Mesenchymal stem cell (in vitro differentiated cells and primary cell): ENCODE results near the gene PRR36.
A peak's percentile ranks its signal among the peaks of the same experiment; 100 is the strongest.

Source experiments
- DNase-seq: peaks from one replicate; pipeline ENCODE4 v3.0.0-alpha.2; 2013
- H2AFZ ChIP-seq: one replicate; pipeline ENCODE4 v1.6.1; 2013; ENCODE audit warnings: low read depth, mild to moderate bottlenecking, control low read depth, inconsistent platforms, low read length, moderate library complexity
- H2AK5ac ChIP-seq: 2 replicates; pipeline ENCODE4 v1.6.1; 2013; ENCODE audit warnings: low read length, moderate library complexity, mild to moderate bottlenecking, inconsistent platforms; ENCODE audit not compliant: severe bottlenecking
- H2BK120ac ChIP-seq: one replicate; pipeline ENCODE4 v1.6.1; 2013; ENCODE audit warnings: low read depth, mild to moderate bottlenecking, inconsistent platforms, low read length, moderate library complexity
- H2BK12ac ChIP-seq, 2 experiments: one replicate each; pipeline ENCODE4 v1.6.1; 2013; ENCODE audit warnings: inconsistent platforms in 2 of 2, low read length in 2 of 2, mild to moderate bottlenecking in 2 of 2, moderate library complexity in 2 of 2, control low read depth in 1 of 2
- H2BK15ac ChIP-seq: one replicate; pipeline ENCODE4 v1.6.1; 2013; ENCODE audit warnings: mild to moderate bottlenecking, low read depth, inconsistent platforms; ENCODE audit not compliant: poor library complexity, severe bottlenecking
- H2BK5ac ChIP-seq: 2 replicates; pipeline ENCODE4 v1.6.1; 2013; ENCODE audit warnings: low read depth, mild to moderate bottlenecking, low read length, control low read depth, inconsistent platforms; ENCODE audit not compliant: poor library complexity, severe bottlenecking
- H3K14ac ChIP-seq, 2 experiments: one replicate each; pipeline ENCODE4 v1.6.1; 2013; ENCODE audit warnings: inconsistent platforms in 2 of 2, low read length in 2 of 2, control low read depth in 1 of 2, mild to moderate bottlenecking in 1 of 2, moderate library complexity in 1 of 2
- H3K18ac ChIP-seq, 2 experiments: one replicate each; pipeline ENCODE4 v1.6.1; 2013; ENCODE audit warnings: inconsistent platforms in 2 of 2, low read length in 2 of 2, control low read depth in 1 of 2, low read depth in 1 of 2, mild to moderate bottlenecking in 1 of 2
- H3K23ac ChIP-seq, 2 experiments: one replicate each; pipeline ENCODE4 v1.6.1; 2013; ENCODE audit warnings: inconsistent platforms in 2 of 2, low read length in 2 of 2, mild to moderate bottlenecking in 2 of 2, moderate library complexity in 2 of 2, control low read depth in 1 of 2
- H3K27ac ChIP-seq: 2 replicates; pipeline ENCODE4 v1.5.1; 2013; ENCODE audit warnings: mild to moderate bottlenecking, moderate library complexity, low read length, control low read depth, inconsistent platforms; ENCODE audit not compliant: poor library complexity, severe bottlenecking
- H3K27me3 ChIP-seq, 2 experiments: 2 replicates each; pipeline versions ENCODE4 v1.6.1 to v1.7.0; 2013; ENCODE audit warnings: low read length in 2 of 2, mild to moderate bottlenecking in 2 of 2, moderate library complexity in 2 of 2, control low read depth in 1 of 2, inconsistent platforms in 1 of 2; ENCODE audit not compliant: control insufficient read depth in 1 of 2, insufficient read depth in 1 of 2
- H3K36me3 ChIP-seq, 2 experiments: 2 replicates each; pipeline versions ENCODE4 v1.6.1 to v1.7.0; 2013; ENCODE audit warnings: low read length in 2 of 2, control low read depth in 1 of 2, inconsistent platforms in 1 of 2, low read depth in 1 of 2, mild to moderate bottlenecking in 1 of 2; ENCODE audit not compliant: insufficient read depth in 2 of 2, control insufficient read depth in 1 of 2
- H3K4ac ChIP-seq, 2 experiments: one replicate each; pipeline ENCODE4 v1.6.1; 2013; ENCODE audit warnings: inconsistent platforms in 2 of 2, low read length in 2 of 2, mild to moderate bottlenecking in 2 of 2, moderate library complexity in 2 of 2, control low read depth in 1 of 2, low read depth in 1 of 2
- H3K4me1 ChIP-seq: 2 replicates; pipeline ENCODE4 v1.6.1; 2013; ENCODE audit warnings: low read depth, low read length, control low read depth; ENCODE audit not compliant: control insufficient read depth, insufficient read depth
- H3K4me2 ChIP-seq: 2 replicates; pipeline ENCODE4 v1.6.1; 2013; ENCODE audit warnings: low read length, mild to moderate bottlenecking, inconsistent platforms; ENCODE audit not compliant: poor library complexity, severe bottlenecking
- H3K4me3 ChIP-seq, 2 experiments: 2 replicates each; pipeline versions ENCODE4 v1.5.1 to v1.7.0; 2013; ENCODE audit warnings: low read length in 2 of 2, mild to moderate bottlenecking in 2 of 2, control low read depth in 1 of 2, low read depth in 1 of 2; ENCODE audit not compliant: insufficient read depth in 1 of 2
- H3K79me1 ChIP-seq: replicated peaks from 2 replicates; pipeline ENCODE4 v1.6.1; 2013; ENCODE audit warnings: mild to moderate bottlenecking, control low read depth, low read length, inconsistent platforms; ENCODE audit not compliant: poor library complexity, severe bottlenecking
- H3K9ac ChIP-seq: 2 replicates; pipeline ENCODE4 v1.7.0; 2013; ENCODE audit warnings: mild to moderate bottlenecking, low read length, moderate library complexity
- H3K9me3 ChIP-seq: 2 replicates; pipeline ENCODE4 v1.7.0; 2013; ENCODE audit warnings: mild to moderate bottlenecking, low read length; ENCODE audit not compliant: control insufficient read depth
- H4K8ac ChIP-seq: one replicate; pipeline ENCODE4 v1.6.1; 2013; ENCODE audit warnings: inconsistent platforms, mild to moderate bottlenecking, low read length, moderate library complexity
- H4K91ac ChIP-seq: one replicate; pipeline ENCODE4 v1.6.1; 2013; ENCODE audit warnings: mild to moderate bottlenecking, low read length, inconsistent platforms
- WGBS: methylation state at CpG from one replicate; pipeline ENCODE4 v1.1.7; 2013; ENCODE audit warnings: mixed read lengths; 5-methylcytosine and 5-hydroxymethylcytosine counted together

PRR36 gene

DNA sequence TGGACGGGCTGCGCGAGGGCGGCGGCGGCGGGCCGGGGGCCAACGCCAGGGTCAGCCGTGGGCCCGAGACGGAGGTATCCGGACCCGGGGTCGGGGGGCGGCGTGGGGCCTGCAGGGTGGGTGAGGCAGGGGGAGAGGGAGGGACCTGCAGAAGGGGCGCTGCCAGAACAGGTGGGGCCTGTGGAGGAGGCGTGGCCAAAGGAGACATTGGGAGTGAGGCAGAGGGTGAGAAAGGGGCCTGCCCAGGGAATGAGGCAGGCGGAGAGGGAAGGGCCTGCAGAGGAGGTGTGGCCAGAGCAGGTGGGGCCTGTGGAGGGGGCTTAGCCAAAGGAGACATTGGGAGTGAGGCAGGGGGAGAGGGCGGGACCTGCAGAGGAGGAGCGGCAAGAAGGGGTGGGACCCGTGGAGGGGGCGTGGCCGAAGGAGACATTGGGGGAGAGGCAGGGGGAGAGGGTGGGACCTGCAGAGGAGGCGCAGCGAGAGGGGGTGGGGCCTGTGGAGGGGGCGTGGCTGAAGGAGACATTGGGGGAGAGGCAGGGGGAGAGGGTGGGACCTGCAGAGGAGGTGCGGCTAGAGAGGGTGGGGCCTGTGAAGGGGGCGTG, 4.2 kb downstream of the PRR36 start:
- Histone ChIP-seq H2BK12ac (peak overlapping the region in 1 of 2 experiments; percentile 60), H2AFZ (peak overlapping the region; percentile 87), H3K18ac (peak overlapping the region in 1 of 2 experiments; percentile 89), H3K27me3 (peaks cover 27 to 62% of the 10 kb centered on the region in 2 experiments), H3K79me1 (no peaks in the 10 kb centered on the region), H3K23ac (peak overlapping the region in 1 of 2 experiments; percentile 20), H2BK120ac (no peak overlapping the region), H3K4ac (no peak overlapping the region), H3K9me3 (no peaks in the 10 kb centered on the region), H3K4me2 (peak overlapping the region; percentile 86), H3K27ac (no peak overlapping the region), H3K36me3 (no peaks in the 10 kb centered on the region), H3K14ac (no peak overlapping the region), H3K4me3 (peak overlapping the region; percentile 60 to 61), H2BK15ac (no peak overlapping the region), H2BK5ac (no peak overlapping the region), H2AK5ac (no peak overlapping the region), H4K91ac (no peak overlapping the region), H3K4me1 (peaks cover 53% of the 10 kb centered on the region), H4K8ac (peak overlapping the region; percentile 70), H3K9ac (no peak overlapping the region)
- 14% methylated on average over 30 of the region's 30 CpGs for WGBS
- peak; percentile 63 for DNase-seq

DNA sequence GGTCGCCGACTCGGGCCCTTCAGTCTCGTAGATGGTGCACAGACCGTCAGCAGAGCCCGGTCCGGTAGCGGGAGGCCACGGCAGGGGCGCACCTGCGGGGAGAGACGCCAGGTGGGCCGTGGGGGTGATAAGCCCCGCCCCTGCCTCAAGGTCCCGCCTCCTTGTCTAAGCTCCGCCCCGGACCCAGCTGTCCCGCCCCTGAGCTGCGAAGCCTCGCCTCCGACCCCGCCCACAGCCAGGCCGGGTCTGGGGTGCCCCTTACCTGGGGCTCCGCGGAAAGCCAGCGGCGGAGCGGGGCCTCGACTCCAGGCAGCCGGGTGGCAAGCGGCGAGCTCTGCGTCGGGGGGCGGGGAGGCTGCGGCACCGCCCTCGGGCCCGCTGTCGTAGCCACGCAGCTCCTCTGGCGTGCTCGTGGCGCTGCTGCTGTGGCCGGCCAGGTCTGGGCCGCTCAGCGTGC, 4.7 kb downstream of the PRR36 start:
- Histone ChIP-seq H3K23ac (no peak overlapping the region), H2AFZ (peak overlapping the region; percentile 87), H4K91ac (no peak overlapping the region), H3K27ac (no peak overlapping the region), H2AK5ac (no peak overlapping the region), H4K8ac (peak overlapping the region; percentile 70), H3K4ac (no peak overlapping the region), H3K4me1 (peaks cover 50% of the 10 kb centered on the region), H3K9ac (no peak overlapping the region), H2BK15ac (no peak overlapping the region), H3K14ac (no peak overlapping the region), H3K9me3 (no peaks in the 10 kb centered on the region), H3K79me1 (no peaks in the 10 kb centered on the region), H3K4me2 (peak overlapping the region; percentile 86), H3K27me3 (peaks cover 27 to 60% of the 10 kb centered on the region in 2 experiments), H2BK5ac (no peak overlapping the region), H3K36me3 (no peaks in the 10 kb centered on the region), H2BK12ac (peak overlapping the region in 1 of 2 experiments; percentile 60), H3K18ac (peak overlapping the region in 1 of 2 experiments; percentile 89), H2BK120ac (no peak overlapping the region), H3K4me3 (peak overlapping the region; percentile 60 to 61)
- DNase-seq: peak; percentile 61
- WGBS: under 1% methylated on average over 39 of the region's 47 CpGs

DNA sequence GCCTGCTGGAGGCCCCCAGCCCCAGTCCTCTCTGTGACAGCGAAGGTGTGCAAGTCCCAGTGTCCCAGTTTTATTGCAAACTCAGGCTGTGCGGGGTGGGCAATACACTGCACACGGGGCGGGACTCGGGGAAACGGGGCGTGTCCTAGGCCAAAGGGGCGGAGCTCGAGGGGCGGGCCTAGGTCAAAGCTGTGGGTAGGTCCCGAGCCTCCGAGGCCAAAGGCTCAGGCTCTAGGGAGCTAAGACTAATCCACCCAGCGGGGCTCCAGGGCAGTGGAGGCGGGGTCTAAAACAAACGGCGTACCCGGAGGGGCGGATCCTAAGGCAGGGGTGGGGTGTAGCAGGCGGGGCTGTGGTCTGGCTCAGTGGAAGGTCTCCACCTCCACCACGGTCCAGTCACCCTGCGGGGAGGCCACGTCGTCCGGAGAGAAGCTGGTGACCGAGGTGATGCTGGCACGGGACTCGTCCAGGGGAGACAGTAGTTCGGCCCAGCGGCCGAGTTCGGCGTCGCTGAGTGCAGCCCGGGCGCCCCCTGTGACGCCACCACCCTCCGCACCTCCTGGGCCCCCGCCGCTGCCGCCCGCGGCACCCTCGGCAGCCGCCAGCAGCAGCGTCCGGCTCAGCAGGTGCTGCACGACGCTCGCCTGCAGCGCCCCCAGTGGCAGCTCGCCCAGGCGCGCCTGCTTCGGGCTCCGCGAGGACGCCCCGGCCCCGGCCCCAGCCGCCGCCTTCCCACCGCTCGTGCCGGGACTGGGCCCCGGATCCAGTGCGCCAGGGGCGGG, 5.3 kb downstream of the PRR36 start:
- Histone ChIP-seq H3K14ac (peak overlapping the region in 1 of 2 experiments; percentile 39), H2AFZ (peak overlapping the region; percentile 87), H3K9me3 (no peaks in the 10 kb centered on the region), H4K91ac (no peak overlapping the region), H3K18ac (peak overlapping the region in 1 of 2 experiments; percentile 50), H3K27ac (no peak overlapping the region), H3K4me2 (peak overlapping the region; percentile 86), H2BK5ac (no peak overlapping the region), H3K27me3 (peaks cover 24 to 54% of the 10 kb centered on the region in 2 experiments), H2AK5ac (no peak overlapping the region), H2BK12ac (peak overlapping the region in 1 of 2 experiments; percentile 60), H3K4ac (no peak overlapping the region), H3K79me1 (no peaks in the 10 kb centered on the region), H3K4me3 (peak overlapping the region; percentile 60 to 61), H3K23ac (peak overlapping the region in 1 of 2 experiments; percentile 49), H3K4me1 (peaks cover 44% of the 10 kb centered on the region), H2BK120ac (no peak overlapping the region), H2BK15ac (no peak overlapping the region), H4K8ac (no peak overlapping the region), H3K36me3 (peaks cover 0 to 4% of the 10 kb centered on the region in 2 experiments), H3K9ac (no peak overlapping the region)
- WGBS: 2% methylated on average over 55 of the region's 67 CpGs
- DNase-seq: peak; percentile 68

DNA sequence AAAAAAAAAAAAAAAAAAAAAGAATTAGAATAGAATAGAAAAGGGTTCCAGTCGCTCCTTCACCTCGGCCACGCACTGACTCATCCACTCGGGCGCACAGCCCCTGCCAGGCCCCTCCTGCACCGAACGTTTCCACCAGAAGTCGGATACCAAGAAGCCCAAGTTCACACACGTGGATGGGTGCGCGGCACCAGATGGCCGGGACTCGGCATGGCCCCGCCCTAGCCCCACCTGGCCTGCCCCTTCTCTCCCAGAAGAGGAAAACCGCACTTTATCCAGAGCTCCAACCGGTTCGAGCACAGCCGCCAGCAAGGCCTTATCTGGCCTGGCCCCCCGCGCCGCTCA, 5.9 kb downstream of the PRR36 start:
- H2BK12ac ChIP-seq: no peak overlapping the region
- peak overlapping the region in 1 of 2 experiments; percentile 49 for H3K23ac ChIP-seq
- no peak overlapping the region for H3K9ac ChIP-seq
- peak overlapping the region in 1 of 2 experiments; percentile 39 for H3K14ac ChIP-seq
- H3K79me1 ChIP-seq: no peaks in the 10 kb centered on the region
- H2BK15ac ChIP-seq: no peak overlapping the region
- H4K91ac ChIP-seq: no peak overlapping the region
- H3K4me1 ChIP-seq: peaks cover 41% of the 10 kb centered on the region
- H3K36me3 ChIP-seq: peaks cover 0 to 10% of the 10 kb centered on the region in 2 experiments
- no peak overlapping the region for H2AK5ac ChIP-seq
- H2BK5ac ChIP-seq: no peak overlapping the region
- no peak overlapping the region for H3K4ac ChIP-seq
- no peak overlapping the region for H3K4me3 ChIP-seq
- H4K8ac ChIP-seq: no peak overlapping the region
- peak; percentile 31 for DNase-seq
- no peaks in the 10 kb centered on the region for H3K9me3 ChIP-seq
- 9% methylated on average over 21 of the region's 21 CpGs for WGBS
- H2AFZ ChIP-seq: no peak overlapping the region
- H2BK120ac ChIP-seq: no peak overlapping the region
- no peak overlapping the region for H3K27ac ChIP-seq
- H3K4me2 ChIP-seq: peak overlapping the region; percentile 31
- H3K18ac ChIP-seq: peak overlapping the region in 1 of 2 experiments; percentile 50
- H3K27me3 ChIP-seq: peaks cover 18 to 49% of the 10 kb centered on the region in 2 experiments
